Smooth muscle cell (in vitro differentiated cells): Measurements from ENCODE around the gene JAG1. TPM values are rescaled to one million over a fixed set of nuclear protein-coding genes. Genes with fewer than 3 reads are reported as not detected.
A peak's percentile ranks its signal among the peaks of the same experiment; 100 is the strongest.
"Not testable (repeated sequence)": the region's sequence is repeated elsewhere in the genome, so short reads cannot be mapped to it uniquely, and the experiment has no call there.

ENCODE experiments used
- DNase-seq: peaks from one replicate; lab custom pipeline; 2025; ENCODE audit not compliant: unreplicated experiment; lab: John Stamatoyannopoulos, UW
- H2AFZ ChIP-seq: fragments of 200-600 bp; sonication (generic); 2 replicates; pipeline ENCODE4 v1.6.0; 2016; ENCODE audit warnings: antibody characterized with exemption, low read depth, mild to moderate bottlenecking
- H3F3A ChIP-seq: fragments of 200-600 bp; sonication (generic); 2 replicates; pipeline ENCODE4 v1.6.0; 2017; ENCODE audit warnings: antibody characterized with exemption, low read depth
- H3K27ac ChIP-seq: fragments of 200-600 bp; sonication (generic); 2 replicates; pipeline ENCODE4 v1.5.1; 2016; ENCODE audit warnings: low read depth, mild to moderate bottlenecking
- H3K27me3 ChIP-seq: fragments of 200-600 bp; sonication (generic); 2 replicates; pipeline ENCODE4 v1.6.1; 2016; ENCODE audit warnings: low read depth, mild to moderate bottlenecking
- H3K36me3 ChIP-seq: fragments of 200-600 bp; sonication (generic); 2 replicates; pipeline ENCODE4 v1.5.1; 2016; ENCODE audit warnings: low read depth
- H3K4me1 ChIP-seq: fragments of 200-600 bp; sonication (generic); 2 replicates; pipeline ENCODE4 v1.5.1; 2016; ENCODE audit warnings: low read depth
- H3K4me2 ChIP-seq: fragments of 200-600 bp; sonication (generic); 2 replicates; pipeline ENCODE4 v1.6.0; 2016; ENCODE audit warnings: mild to moderate bottlenecking
- H3K4me3 ChIP-seq: fragments of 200-600 bp; sonication (generic); 2 replicates; pipeline ENCODE4 v1.5.1; 2016; ENCODE audit warnings: mild to moderate bottlenecking
- H3K79me2 ChIP-seq: fragments of 200-600 bp; sonication (generic); 2 replicates; pipeline ENCODE4 v1.6.0; 2016; ENCODE audit warnings: low read depth, mild to moderate bottlenecking
- H3K9ac ChIP-seq: fragments of 200-600 bp; sonication (generic); 2 replicates; pipeline ENCODE4 v1.6.0; 2016; ENCODE audit warnings: low read depth
- H3K9me3 ChIP-seq: fragments of 200-600 bp; sonication (generic); replicated peaks from 2 replicates; pipeline ENCODE4 v1.5.1; 2016; ENCODE audit warnings: low read depth
- H4K20me1 ChIP-seq: fragments of 200-600 bp; sonication (generic); 2 replicates; pipeline ENCODE4 v1.6.0; 2016; ENCODE audit warnings: low read depth
- whole genome bisulfite sequencing: methylation state at CpG from one replicate; pipeline ENCODE4 v1.1.7; 2016; ENCODE audit warnings: low lambda C conversion rate; 5-methylcytosine and 5-hydroxymethylcytosine counted together
- microRNA-seq: library from miRNA; unstranded; fragments of <30 nt; microRNA quantifications from one replicate; pipeline ENCODE4, GENCODE V29; 2016; ENCODE audit warnings: borderline number of aligned reads
- polyA plus RNA-seq: library from polyadenylated mRNA; unstranded; fragments of >200 nt; fragmentation: Nextera tagmentation; extraction: Ambion mirVana; gene quantifications from 2 replicates; pipeline ENCODE4 v1.2.1, GENCODE V29; 2016
- small RNA-seq: library from RNA; depleted of rRNA; stranded (forward); fragments of <200 nt; gene quantifications from one replicate; pipeline ENCODE3, GENCODE V24; 2014
- total RNA-seq: library from RNA; depleted of rRNA; stranded (reverse); fragments of >200 nt; gene quantifications from 2 replicates; pipeline ENCODE4 v1.2.3, GENCODE V29; 2014
- TF ChIP-seq, protein P1 (sequence below): fragments of 200-600 bp; sonication (generic); IDR thresholded peaks from 2 replicates; pipeline ENCODE4 v1.5.1; 2017; ENCODE audit warnings: borderline replicate concordance, mild to moderate bottlenecking, antibody characterized with exemption; ENCODE audit not compliant: insufficient read depth, poor library complexity, severe bottlenecking

JAG1 gene
- total and polyA plus RNA-seq, 2 experiments from 2014 or later, result 45.0 to 126 TPM

DNA sequence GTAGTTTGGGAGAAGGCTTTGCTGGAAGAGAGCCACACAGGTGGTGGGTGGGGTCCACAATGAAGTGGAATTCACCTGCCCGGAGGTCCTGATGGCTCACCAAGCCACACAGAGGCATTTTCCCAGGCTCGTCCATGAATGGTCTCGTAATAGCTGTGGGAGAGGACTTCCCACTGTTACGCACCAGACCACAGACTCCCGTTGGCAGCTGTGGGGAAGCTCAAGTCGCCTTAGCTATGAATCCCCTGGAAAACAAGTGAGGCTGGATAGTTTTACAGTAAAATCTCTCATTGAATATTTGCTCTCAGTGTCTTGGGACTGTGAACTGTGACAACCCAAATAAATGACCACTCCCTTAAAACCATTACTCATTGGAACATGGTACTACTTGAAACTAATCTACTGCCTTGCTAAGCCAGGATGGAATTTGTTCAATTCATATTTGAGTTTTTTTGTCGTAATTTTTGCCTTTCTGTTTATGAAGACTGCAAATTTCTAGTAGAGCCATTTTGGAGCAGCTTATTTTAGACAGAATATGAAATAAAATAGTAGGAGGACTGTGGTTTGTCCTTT, 79.4 kb downstream of the JAG1 start:
- Histone ChIP-seq H3K4me2 (no peak overlapping the region), H3K4me1 (peaks cover 10% of the 10 kb centered on the region), H3K4me3 (no peak overlapping the region), H4K20me1 (no peaks in the 10 kb centered on the region), H3K27me3 (no peaks in the 10 kb centered on the region), H3K79me2 (no peaks in the 10 kb centered on the region), H3F3A (peaks cover 8% of the 10 kb centered on the region), H3K36me3 (no peaks in the 10 kb centered on the region), H2AFZ (no peak overlapping the region), H3K9ac (no peak overlapping the region), H3K9me3 (no peaks in the 10 kb centered on the region), H3K27ac (peak overlapping the region; percentile 28)
- WGBS, result 83% methylated on average over 7 of the region's 7 CpGs
- no peak for DNase-seq
- TF ChIP-seq, protein P1, sequence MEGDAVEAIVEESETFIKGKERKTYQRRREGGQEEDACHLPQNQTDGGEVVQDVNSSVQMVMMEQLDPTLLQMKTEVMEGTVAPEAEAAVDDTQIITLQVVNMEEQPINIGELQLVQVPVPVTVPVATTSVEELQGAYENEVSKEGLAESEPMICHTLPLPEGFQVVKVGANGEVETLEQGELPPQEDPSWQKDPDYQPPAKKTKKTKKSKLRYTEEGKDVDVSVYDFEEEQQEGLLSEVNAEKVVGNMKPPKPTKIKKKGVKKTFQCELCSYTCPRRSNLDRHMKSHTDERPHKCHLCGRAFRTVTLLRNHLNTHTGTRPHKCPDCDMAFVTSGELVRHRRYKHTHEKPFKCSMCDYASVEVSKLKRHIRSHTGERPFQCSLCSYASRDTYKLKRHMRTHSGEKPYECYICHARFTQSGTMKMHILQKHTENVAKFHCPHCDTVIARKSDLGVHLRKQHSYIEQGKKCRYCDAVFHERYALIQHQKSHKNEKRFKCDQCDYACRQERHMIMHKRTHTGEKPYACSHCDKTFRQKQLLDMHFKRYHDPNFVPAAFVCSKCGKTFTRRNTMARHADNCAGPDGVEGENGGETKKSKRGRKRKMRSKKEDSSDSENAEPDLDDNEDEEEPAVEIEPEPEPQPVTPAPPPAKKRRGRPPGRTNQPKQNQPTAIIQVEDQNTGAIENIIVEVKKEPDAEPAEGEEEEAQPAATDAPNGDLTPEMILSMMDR, result no peak

DNA sequence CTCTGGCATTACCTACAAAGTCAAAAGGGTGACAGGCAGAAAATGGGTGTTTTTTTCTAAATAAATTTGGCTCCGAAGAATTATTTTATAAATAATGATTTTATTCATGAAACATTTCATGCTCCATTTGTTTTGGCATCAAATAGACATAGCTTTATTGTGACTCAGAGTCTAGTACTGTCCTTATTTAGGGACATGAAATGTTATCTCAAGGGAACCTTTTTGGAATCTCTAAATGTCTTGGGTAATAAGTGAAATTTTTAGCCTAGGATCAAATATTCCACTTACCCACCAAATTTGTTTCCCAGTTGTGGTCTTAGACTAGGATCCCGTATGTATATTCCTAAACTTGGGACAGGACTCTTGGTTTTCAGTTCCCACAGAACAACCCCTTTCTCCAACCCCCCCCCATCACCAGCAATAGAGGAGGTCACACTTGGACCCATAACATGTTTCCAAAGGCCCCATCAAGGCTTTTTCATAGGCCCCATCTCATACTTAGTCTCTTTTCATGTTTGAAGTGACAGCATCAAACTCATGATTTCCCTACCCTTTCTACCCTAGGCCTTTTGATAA, 81.8 kb downstream of the JAG1 start:
- TF ChIP-seq, protein P1, result no peak
- Histone ChIP-seq H3K4me1 (peaks cover 8% of the 10 kb centered on the region), H3K27me3 (no peaks in the 10 kb centered on the region), H3F3A (peaks cover 4% of the 10 kb centered on the region), H4K20me1 (no peaks in the 10 kb centered on the region), H3K27ac (no peak overlapping the region), H3K9ac (no peak overlapping the region), H3K79me2 (no peaks in the 10 kb centered on the region), H2AFZ (no peak overlapping the region), H3K9me3 (no peaks in the 10 kb centered on the region), H3K4me2 (no peak overlapping the region), H3K4me3 (no peak overlapping the region), H3K36me3 (no peaks in the 10 kb centered on the region)
- DNase-seq, result no peak
- WGBS, result 100% methylated on average over 2 of the region's 2 CpGs

DNA sequence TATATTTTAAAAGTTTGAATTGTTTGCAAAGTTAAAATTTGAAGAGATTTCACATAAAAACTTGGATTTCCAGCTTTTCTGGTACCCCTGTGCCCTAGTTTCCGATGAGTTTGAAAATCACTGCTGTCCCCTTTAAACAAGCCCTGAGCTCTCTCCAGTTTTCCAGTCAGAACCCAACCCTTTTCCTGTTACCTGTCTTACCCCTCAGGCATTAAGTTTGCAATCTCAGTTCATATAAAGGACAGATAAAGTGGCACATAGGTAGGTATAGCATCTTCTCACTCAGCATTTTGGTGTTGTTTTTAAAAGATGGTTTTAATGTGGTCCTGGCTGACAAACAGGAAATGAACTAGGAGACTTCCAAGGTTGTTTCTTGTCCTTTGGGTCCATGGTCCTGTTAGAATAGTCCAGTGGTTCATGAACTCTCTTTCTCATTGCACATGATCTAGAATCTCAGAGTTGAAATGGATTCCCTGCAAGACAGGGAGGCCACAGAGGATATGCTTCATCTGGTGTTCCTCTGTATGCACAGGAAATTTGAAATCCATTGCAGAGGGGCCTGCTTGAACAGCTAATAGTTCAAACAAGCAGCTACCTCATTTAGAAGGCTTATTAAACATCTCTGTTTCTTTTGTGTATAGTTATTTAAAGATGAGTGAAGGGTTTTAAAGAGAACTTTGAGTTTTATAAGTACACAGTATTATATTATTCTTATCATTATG, 82.7 kb downstream of the JAG1 start:
- H3K79me2 ChIP-seq, result no peaks in the 10 kb centered on the region
- H3K27me3 ChIP-seq, result no peaks in the 10 kb centered on the region
- TF ChIP-seq, protein P1, result no peak
- no peaks in the 10 kb centered on the region for H3K36me3 ChIP-seq
- H3K9ac ChIP-seq, result no peak overlapping the region
- H4K20me1 ChIP-seq, result no peaks in the 10 kb centered on the region
- H2AFZ ChIP-seq, result no peak overlapping the region
- DNase-seq, result no peak
- no peak overlapping the region for H3K4me3 ChIP-seq
- H3F3A ChIP-seq, result peaks cover 4% of the 10 kb centered on the region
- 100% methylated on average over 1 of the region's 1 CpG for WGBS
- no peak overlapping the region for H3K4me2 ChIP-seq
- no peaks in the 10 kb centered on the region for H3K9me3 ChIP-seq
- no peak overlapping the region for H3K27ac ChIP-seq
- H3K4me1 ChIP-seq, result no peaks in the 10 kb centered on the region

DNA sequence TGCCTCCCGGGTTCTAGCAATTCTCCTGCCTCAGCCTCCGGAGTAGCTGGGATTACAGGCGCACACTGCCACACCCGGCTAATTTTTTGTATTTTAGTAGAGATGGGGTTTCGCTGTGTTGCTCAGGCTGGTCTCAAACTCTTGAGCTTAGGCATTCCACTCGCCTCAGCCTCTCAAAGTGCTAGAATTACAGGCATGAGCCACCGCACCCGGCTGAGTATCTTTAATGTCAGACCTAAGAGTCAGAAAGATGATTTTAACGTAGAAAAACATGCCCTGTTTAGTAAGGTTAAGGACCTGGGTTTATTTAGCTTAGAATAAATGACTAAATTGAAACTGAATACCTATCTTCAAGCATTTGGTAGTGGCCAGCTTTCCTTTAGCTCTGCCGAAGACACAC, 83.4 kb downstream of the JAG1 start:
- 94% methylated on average over 10 of the region's 10 CpGs for WGBS
- not testable (repeated sequence) for H3K79me2 ChIP-seq, DNase-seq, H3K4me1 ChIP-seq, H3K4me3 ChIP-seq, H3K27ac ChIP-seq, H3K9me3 ChIP-seq, H2AFZ ChIP-seq, H3K27me3 ChIP-seq, H4K20me1 ChIP-seq, H3K9ac ChIP-seq, H3K4me2 ChIP-seq, H3K36me3 ChIP-seq, H3F3A ChIP-seq

Small RNA genes lying within 50 kb of the gene (microRNA-seq; reads per million reads assigned to microRNA genes)
- gene MIR6870, result 1.8 reads per million

Small RNA genes lying within 50 kb of the gene (small RNA-seq; reads per million reads assigned to genes)
- not detected for gene MIR6870

Other genes starting within 250 kb of the JAG1 start
- gene MKKS, start 239.8 kb downstream of the JAG1 start, total RNA-seq, result 13.7 and 15.6 TPM in 2 replicates
- gene MKKS, start 239.8 kb downstream of the JAG1 start, polyA plus RNA-seq, result 12.8 and 19.8 TPM in 2 replicates
- gene SLX4IP, start 238.7 kb downstream of the JAG1 start, total RNA-seq, result 4.6 and 6.2 TPM in 2 replicates
- 1.2 and 3.7 TPM in 2 replicates for gene SLX4IP, start 238.7 kb downstream of the JAG1 start, polyA plus RNA-seq